Fibroblast of skin of left biceps (primary cell): ENCODE data around the gene PALLD.

Experiments used
- DNase-seq, 2 experiments: peaks; one replicate each; pipeline ENCODE4 v3.0.0-alpha.2; 2013; ENCODE audit warnings: low read depth in 2 of 2

Gene PALLD

DNA sequence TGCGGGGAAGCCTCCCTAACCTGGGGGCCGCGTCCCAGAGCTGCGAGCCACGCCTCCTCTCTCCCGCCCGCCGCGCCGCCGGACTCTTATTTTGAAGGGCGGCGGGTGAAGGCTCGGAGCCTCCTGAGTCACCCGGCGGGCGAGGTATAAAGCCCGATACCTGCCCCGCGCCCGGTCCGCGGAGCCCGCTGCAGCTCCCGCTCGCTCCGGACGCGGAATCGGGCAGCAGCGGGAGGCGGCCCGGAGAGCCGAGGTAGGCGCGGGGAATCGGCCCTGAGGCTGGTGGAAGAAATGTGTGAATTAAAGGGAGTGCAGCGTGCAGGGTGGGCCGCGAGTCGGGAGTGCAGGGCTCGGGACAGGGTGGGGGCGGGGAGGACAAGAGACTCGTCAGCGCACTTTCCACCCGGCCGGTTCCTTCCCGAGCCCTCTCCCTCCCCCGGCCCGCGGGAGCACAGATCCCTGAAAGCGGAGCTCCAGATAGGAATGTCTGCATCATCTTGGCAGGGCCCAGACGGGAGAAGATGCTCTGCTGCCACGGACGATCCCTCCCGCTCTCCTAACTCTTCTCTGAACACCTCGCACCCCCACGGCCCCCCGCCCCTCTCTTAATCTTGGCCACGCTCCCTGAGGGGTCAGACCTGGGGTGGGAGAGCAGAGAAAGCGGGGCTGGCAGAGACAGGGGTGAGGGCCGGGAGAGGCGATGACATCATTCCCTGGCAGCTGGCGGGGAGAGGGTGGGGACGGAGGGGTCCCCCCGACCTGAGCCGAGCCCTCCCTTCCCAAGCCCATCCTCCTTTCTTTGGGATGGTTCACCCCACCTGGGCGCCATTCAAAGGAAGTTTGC, 335.3 kb downstream of the PALLD start:
- DNase-seq, result no peak

DNA sequence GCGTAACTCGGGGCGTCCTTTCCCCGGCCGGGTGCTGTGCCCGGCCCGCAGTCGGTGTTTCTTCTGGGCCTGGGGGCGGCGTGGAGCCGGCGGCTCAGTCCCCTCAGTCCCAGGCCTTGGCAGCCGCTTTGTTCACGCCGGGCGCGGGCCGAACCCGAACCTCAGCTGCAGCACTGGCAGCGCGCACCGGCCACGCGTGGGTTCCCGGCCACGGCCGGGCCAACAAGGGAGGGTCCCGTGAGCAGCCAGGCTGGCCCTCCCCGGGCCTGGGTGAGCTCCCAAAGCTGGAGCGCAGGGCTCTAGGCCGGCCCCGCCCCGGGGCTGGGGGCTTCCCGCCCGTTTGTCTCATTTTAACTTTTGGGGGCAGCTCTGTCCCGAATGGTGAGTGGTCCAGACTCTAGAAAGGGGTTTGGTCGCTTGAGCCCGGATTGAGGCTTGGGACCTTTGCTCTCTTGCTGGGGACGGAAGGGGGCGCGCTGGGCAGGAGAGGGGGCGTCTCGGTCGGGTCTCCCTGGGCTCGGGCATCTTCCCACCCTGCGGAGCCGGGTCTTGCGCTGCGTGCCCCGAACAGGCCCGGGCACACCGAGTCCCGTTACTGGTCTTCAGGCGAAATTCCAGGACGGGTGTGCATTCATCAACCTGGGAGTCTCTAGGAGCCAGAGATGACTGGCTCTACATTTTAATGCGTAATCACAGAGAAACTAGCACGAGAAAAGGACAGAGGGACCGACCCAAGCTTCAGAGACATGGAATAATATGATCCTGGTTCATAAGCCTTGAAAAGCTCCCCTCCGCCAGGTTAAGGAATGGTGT, 336.1 kb downstream of the PALLD start:
- DNase-seq, result no peak

DNA sequence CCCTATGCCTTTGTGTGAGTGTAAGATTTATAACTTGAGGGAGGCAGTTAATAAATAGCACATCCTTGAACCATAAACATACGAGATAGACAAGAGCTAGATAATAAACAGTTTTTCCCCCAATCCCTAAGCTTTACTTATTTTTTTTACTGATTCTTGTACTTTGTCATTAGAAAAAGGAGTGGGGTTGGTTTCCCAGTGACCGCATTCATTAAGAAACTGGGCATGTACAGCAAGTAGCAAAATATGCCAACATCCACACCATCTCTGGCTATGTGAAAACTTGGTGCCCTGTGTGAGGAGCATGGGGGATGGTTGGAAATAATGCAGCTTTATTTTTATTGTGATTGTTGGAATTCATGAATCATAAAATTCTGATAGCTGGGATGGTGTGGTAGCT, 337.0 kb downstream of the PALLD start:
- DNase-seq, result no peak

DNA sequence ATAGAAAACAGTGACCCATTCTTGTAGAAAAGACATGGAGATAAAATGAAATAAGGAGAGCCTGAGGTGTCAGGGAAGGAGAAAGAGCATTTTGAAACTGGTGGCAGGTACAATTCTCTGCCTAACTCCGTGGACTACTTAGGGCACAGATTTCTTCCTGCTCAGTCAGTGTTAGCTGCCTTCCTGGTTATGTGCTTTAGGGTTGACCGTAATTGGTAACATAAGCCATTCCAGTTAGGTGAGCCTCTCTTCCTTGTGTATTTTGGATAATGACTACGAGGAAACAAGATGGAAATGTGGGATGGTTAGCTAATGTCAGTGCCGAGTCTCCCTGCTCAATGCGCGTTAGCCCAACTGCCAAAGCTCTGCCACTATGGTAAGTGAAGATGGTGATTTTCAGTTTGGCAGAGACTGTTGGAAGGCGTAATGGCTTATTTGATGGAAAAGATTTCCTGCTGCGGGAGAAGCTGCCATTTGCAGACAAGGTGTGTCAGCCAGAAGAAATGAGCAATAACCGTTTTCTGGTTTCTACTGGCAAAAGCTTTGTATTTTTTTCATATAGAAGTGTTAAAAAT, 339.1 kb downstream of the PALLD start:
- no peak for DNase-seq

DNA sequence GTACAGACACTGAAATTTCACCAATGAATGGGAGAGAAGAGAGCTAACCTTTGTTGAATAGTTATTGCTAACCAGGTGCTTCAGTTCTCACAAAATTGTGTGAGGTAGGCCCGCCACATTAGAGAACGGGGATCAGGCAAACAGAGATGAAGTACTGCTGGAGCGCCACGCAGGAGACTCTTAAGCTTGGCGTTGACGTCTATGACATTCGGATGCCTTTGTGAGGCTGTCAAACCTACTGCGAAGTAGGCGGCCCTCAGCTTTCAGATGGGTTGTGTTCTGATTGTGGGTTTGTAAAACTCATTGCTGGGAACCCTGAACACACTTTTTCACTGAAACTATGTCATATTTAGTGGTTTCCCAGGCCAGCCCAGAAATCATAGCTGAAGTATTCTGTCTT, 339.6 kb downstream of the PALLD start:
- no peak for DNase-seq

DNA sequence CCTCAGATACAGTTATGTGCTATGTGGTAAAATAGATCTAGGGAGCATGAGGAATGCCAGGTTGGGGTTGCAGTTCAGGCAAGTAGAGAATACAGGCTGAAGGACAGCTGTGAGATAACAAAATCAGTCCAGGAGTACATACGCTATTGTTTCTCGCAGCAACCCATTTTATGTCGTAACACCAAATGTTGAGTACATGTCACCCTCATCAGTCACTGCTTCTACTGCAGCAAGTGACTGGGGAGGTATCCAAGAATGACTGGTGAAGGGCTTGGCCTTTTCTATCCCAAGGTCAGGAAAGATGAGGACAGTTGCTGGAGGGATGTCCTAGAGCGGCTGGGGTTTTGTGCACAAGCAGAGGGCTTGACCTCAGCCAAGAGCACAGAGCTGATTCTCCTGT, 341.1 kb downstream of the PALLD start:
- no peak for DNase-seq

DNA sequence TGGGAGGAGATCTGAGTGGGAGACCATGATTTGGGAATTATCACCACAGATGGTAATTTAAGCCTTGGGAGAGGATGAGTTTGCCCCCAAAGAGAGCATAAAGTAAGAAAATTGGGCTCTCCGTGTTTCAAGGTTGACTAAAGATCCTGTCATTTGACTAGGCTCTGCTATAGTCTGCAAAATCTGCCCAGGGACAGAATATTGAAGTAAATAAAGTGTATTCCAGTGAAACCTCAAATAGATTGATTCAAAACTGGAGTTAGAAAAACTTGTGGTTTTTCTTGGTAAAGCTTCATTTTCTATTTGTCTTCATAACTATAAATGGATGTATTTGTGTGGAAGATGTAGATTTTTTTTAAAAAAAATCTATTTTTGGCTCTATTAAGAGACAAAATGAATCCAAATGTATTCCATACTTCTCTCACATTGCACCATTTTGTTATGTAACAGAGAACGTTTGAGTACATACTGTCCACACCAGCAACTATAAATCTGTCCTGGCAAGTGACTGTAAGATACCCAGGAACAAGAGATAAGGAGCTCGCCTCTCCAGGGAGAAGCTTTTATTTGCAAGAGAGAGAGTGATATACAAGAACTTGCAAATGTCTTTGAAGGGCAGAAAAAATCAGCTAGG, 343.0 kb downstream of the PALLD start:
- no peak for DNase-seq

DNA sequence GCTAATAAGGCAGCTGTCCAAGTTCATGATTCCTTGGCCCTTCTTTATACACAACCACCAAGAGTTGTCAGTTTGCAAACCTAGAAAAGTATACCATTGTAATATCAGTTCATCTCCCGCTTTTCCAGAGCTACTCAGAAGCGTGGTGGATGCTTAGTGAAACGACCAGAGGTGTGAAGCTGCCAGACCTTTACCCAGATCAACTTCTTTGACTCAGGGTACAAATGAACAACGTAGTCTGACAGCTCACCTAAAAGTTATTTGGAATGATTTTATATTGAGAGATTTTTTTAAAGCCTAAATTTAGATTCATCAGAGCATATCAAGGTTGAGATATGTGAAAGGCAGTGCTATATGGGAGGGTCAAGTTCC, 343.5 kb downstream of the PALLD start:
- no peak for DNase-seq

DNA sequence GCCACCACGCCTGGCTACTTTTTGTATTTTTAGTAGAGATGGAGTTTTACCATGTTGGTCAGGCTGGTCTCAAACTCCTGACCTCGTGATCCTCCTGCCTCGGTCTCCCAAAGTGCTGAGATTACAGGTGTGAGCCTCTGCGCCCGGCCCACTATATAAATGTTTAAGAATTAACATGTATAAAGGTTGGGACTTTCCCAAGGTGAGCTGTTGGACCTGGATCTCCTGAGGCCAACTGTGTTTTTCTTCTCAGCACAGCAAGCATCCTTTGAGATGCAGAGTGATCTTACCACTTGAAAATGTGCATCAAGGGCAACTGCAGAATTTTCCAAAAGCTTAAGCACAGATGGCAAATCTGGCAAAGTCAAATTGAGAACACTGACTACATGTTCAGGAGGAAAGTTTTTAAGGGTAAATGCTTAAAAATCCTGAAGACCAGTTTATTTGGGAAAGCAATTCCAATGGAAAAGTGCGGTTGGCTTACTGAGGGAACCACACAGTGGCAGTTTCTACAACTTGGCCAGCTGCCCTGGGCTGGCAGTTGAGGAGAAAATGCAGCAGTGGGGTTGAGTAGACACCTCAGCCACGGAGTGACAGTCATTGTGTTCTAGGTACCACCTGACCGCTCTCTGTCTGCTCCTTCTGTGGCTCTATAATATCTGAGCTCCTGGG, 344.3 kb downstream of the PALLD start:
- DNase-seq, result no peak

DNA sequence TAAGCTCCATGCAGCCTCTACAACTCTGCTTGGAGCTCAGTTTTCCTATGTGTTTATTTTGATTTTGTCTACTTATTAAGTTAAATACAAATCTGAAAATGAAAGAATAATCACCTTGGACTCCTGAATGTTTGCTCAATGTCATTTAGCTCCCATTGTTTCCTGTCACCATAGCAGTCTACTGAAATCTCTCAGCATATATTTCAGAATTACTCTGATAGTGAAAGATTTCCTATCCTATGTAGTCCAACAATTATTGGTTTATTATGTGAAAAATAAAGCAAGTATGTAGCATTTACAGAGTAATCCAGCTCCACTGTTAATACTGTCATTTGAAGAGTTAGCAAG, 344.8 kb downstream of the PALLD start:
- DNase-seq, result no peak

DNA sequence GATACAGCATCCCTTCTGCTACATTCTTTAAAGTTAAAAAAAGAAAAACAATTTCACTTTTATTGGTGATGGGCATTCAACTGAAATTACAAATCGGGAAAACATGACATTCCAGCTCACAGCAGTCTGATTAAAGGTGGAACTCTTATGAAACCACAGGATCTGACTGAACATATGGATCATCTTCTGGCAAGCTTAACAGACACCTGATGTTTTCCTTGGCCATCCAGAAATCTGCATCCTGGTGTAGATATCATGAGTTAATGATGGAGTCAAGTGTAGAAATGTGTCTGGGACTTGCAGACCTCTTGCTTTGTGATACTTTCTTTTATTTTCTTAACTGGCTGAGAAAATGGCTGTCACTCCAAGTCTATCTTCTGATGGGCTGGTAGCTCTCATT, 345.3 kb downstream of the PALLD start:
- DNase-seq, result no peak

DNA sequence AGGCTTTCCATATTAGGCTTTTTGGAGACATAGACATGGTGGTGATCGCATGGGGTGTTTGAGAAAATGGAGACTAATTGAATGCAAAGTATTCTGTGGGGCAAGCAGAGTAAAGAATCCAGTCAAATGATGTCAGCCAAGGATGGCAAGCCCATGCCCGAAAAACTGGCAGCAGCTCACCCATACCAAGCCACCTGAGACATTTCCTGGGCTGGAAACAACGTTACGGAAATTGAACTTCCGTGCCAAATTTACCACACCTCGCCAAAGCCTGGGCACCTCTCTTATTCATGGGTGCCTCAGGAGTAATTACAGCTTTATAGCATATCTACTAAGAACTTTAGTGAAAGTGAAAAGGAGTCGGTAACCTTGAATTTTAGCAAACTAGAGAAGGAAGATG, 346.8 kb downstream of the PALLD start:
- DNase-seq, result no peak

DNA sequence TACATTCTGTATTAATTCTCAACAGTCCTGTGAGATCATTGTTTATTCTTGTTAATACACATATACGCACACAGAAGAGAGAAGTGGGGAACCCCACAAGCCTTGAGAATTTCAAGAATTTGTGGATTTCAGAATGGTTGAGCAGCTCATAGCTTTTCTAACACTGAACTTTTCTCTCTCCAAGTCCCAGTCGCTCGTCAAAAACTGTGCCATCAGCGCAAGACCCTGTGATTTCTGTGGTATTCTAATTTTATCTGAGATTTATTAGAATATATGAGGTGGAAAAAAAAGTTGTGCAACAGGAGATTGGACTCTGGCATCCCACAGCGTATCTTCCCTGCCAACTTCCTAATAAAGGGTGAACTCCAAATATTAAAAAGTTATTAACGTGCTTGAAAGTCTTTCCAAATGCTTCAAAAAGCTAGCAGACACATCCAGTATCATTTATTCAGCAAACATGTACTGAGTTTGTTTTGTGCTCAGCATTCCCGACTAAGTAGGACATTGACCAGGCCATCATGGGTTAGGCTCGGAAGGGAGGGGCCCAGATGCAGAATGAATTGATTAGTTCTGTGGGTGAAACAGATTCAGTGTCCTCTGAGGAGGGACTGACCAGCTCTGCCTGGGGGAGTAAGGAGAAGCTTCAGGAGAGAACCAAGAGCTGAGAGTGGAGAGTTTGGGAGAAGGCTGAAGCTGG, 347.6 kb downstream of the PALLD start:
- DNase-seq, result no peak

DNA sequence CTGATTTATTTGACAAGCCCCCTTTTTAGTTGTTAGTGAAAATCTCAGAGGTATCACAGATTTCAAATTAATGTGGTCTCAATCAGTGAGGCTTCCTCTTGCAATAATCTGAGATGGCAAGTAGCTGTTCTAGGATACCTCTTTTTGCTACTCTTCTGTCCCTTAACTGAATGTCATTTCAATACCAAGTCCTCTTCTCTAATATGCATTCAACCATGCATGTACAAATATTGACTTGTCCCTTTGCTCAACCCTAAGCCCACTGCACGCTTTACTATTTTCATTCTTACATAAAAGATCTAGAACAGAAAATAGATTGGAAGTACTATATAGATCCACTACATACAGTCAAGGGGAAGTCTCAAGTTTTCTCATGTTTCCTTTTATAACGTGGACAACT, 349.0 kb downstream of the PALLD start:
- no peak for DNase-seq

DNA sequence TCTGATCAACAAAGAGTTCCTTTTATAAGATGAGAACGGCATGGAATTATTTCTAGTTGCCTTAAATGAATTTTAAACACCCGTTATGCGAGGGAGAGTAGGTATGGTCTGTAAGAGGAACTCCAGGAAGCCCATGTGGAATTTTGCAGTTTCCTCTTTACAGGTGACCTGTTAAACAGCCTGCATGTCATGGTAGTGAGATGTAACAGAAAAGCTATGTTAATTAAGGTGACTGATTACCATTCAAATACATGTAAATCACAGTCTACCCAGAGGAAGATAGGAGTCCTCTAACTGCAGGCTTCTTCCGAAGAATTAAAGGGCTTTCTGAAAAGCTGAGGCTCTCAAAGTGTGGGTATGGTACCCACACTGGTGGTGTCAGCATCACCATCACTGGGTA, 349.6 kb downstream of the PALLD start:
- no peak for DNase-seq

DNA sequence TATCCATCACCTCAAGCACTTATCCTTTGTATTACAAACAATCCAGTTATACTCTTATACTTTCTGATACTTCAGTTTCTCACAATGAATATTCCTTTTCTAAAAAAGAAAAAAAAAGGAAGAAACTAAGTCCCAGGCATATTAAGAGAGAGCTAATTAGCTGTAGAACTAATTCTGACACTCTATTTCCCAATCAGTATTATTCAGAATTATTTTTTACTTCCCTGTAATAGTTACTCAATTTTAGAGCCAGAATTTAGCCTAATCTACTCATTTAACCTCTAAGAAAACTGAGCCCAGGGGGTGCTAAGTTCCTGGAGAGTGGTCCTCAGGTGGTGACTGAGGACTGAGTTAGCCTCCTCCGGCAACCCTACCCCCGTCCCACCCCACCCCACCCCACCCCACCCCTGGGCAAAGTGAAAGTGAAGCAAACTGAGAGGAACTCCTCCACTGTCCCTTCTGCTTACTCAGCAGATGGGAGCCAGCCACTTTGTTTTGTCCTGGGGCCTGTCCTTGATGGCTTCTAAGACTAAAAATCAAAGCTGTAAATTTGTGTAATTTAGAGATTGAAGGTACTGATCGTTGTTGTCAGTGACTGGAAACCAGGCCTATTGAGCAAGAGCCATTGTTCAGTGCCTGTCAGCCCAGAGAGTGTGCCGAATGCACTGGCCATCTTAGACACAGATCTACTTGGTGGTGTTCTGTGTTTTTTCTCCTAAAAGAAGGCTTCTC, 351.1 kb downstream of the PALLD start:
- DNase-seq, result no peak

DNA sequence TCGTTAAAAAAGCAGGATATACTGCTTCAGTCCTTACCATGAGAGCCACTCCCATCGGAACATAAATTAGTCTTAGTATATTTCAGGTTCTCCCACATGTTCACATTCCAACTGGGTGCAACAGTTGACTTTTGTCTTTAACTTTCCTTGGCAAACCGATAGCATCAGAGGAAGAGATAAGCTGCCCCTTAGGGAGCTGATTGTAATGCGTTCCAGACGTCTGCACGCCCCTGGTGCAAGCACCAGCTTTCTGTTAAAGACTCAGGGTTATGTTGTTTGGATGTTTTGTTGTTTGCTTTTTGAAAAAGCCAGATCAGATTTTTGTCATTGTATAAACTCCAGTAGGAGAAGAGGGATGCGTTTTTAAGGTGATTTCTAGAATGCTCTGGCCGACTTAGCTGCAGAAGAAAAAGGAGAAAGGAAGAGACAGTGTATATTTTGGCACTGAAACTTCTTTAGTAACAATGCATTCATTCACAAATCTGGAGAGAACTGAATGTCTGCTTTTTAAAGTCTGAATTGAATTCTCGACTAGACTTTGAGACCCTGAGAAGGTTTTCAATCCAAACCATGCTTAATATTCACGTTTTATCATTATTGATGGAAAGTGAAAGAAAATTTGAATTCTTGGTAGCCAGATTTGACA, 352.3 kb downstream of the PALLD start:
- DNase-seq, result no peak

DNA sequence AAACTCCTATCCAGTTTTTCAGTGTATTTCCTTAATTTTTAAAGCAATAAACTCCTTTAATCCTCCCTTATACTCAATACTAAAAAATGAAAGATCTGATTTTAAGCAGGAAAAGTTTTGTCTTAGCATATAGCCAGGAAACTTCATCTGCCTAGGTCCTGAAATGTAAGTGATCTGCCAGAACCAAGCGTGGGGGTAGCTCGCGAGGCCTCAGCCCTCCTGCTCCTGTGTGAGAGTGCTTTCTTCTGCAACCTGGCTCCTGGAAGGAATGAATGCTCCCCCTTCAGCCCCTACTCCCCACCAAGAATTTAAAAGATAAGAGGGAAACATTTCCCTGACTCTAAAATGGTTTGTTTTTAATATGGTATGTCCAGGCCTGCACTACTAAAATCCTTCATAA, 353.1 kb downstream of the PALLD start:
- DNase-seq, result no peak

DNA sequence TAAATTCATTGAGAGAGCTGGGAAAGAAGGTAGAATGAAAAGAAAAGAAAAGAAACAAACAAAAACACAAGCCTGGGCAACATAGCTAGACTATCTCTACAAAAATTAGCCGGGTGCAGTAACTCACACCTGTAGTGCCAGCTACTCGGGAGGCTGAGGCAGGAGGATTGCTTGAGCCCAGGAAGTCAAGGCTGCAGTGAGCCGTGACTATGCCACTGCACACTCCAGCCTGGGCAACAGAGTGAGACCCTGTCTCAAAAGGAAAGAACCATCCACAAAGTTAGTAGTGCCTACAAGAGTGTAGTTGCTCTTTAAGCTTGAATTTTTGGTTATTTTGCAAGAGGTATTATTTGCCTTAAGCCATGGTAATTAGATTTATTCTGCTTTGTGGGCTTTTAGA, 355.5 kb downstream of the PALLD start:
- DNase-seq, result no peak
